Fibroblast of skin of back (primary cell): Measurements from ENCODE around the gene GCGR.

ENCODE experiments used
- DNase-seq: peaks from one replicate; pipeline ENCODE4 v3.0.0-alpha.2; 2013

Gene GCGR

GRCh38 chr17:81811705-81812570 lies 8.0 kb downstream of the GCGR start:
- no peak for DNase-seq

- DNase-seq, result no peak
Measured at GRCh38 chr17:81812571-81813370, 8.8 kb downstream of the GCGR start.

GRCh38 chr17:81813371-81813684 lies 9.4 kb downstream of the GCGR start:
- DNase-seq, result no peak

- no peak for DNase-seq
Measured at GRCh38 chr17:81813861-81814683, 10.1 kb downstream of the GCGR start.

GRCh38 chr17:81814748-81815645 lies 11.0 kb downstream of the GCGR start:
- no peak for DNase-seq

- no peak for DNase-seq
Measured at GRCh38 chr17:81815646-81815986, 11.7 kb downstream of the GCGR start.

GRCh38 chr17:81817758-81818147 lies 13.8 kb downstream of the GCGR start:
- no peak for DNase-seq

- no peak for DNase-seq
Measured at GRCh38 chr17:81819708-81820107, 15.8 kb downstream of the GCGR start.

- DNase-seq, result no peak
Measured at GRCh38 chr17:81821147-81821546, 17.2 kb downstream of the GCGR start.

- peak; percentile 37 for DNase-seq
Measured at GRCh38 chr17:81821603-81822311, 17.8 kb downstream of the GCGR start.

- DNase-seq, result no peak
Measured at GRCh38 chr17:81822312-81822637, 18.3 kb downstream of the GCGR start.

GRCh38 chr17:81822996-81823819 lies 19.3 kb downstream of the GCGR start:
- DNase-seq, result no peak

GRCh38 chr17:81823820-81824550 lies 20.0 kb downstream of the GCGR start:
- DNase-seq, result no peak

- no peak for DNase-seq
Measured at GRCh38 chr17:81824595-81824994, 20.6 kb downstream of the GCGR start.

GRCh38 chr17:81825841-81826466 lies 22.0 kb downstream of the GCGR start:
- DNase-seq, result no peak

- DNase-seq, result no peak
Measured at GRCh38 chr17:81828656-81829055, 24.7 kb downstream of the GCGR start.

GRCh38 chr17:81829858-81830257 lies 25.9 kb downstream of the GCGR start:
- DNase-seq, result no peak

- DNase-seq, result no peak
Measured at GRCh38 chr17:81831563-81831956, 27.6 kb downstream of the GCGR start.

GRCh38 chr17:81831957-81832607 lies 28.1 kb downstream of the GCGR start:
- peak; percentile 39 for DNase-seq
